ENCODE measurements around the gene CPNE6. TPM values are rescaled to one million over a fixed set of nuclear protein-coding genes. Genes with fewer than 3 reads are reported as not detected.
"Not testable (repeated sequence)": the region's sequence is repeated elsewhere in the genome, so short reads cannot be mapped to it uniquely, and the experiment has no call there.

CPNE6 gene
- total RNA-seq, 2 donors from 2014 or later, result not detected

DNA sequence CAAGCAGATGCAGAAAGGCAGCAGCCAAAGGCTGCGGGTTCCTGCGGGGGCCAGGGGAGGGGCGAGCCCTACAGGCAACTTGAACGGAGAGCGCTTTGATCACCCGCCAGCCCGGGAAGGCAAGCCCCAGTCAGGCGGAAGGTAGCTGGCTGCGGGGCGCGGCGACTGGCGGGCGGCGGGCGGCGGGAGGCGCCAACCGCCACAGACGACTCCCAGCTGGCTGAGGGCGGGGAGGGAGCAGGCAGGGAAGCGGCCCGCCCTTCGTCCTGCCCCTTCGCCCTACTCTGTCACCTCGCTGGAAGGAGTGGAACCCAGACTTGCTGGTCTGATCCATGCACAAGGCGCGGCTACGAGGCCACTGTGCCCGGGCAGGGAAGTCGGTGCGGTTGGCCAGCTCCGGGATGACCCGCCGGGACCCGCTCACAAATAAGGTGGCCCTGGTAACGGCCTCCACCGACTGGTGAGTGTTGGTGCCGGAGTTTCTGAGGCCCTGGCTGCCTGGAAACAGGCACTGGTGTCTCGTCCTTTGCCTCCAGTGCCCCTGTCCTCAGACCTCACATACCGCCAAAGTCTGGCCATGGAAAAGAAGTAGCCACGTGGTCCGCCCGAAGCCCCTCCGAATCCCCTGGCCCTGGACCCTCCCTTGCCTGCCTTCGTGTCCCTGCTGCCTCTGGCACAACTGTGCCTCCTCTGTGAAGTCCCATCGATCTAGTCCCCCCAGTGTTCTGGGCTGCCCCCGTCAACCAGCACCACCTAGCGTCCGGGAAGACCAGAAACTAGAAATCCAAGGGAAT, 35.0 kb upstream of the CPNE6 start:
- intact Hi-C loops (cut with DNase I), result no loop called here
- 0 to 1% methylated on average over 15 to 35 of the region's 50 CpGs for WGBS, 2 donors
- Histone ChIP-seq H3K27me3 (no peaks in the 10 kb centered on the region), H3K36me3 (replicated peaks in 1 of 2; ENCODE audit: insufficient read depth in 1 of 2, low read depth in 2 of 2) (no peaks in the 10 kb centered on the region), H3K27ac (peak overlapping the region; percentile 92 to 97 (median 94)), H3K9me3 (no peaks in the 10 kb centered on the region), H3K4me3 (peak overlapping the region; percentile 2 to 48), H3K4me1 (peaks cover 24% of the 10 kb centered on the region)
- ATAC-seq, result peak; percentile 91
- TF ChIP-seq POLR2A (IDR thresholded peaks at IDR 0.05), result peak; percentile 42 to 86 (median 76)
- TF ChIP-seq, protein P1, sequence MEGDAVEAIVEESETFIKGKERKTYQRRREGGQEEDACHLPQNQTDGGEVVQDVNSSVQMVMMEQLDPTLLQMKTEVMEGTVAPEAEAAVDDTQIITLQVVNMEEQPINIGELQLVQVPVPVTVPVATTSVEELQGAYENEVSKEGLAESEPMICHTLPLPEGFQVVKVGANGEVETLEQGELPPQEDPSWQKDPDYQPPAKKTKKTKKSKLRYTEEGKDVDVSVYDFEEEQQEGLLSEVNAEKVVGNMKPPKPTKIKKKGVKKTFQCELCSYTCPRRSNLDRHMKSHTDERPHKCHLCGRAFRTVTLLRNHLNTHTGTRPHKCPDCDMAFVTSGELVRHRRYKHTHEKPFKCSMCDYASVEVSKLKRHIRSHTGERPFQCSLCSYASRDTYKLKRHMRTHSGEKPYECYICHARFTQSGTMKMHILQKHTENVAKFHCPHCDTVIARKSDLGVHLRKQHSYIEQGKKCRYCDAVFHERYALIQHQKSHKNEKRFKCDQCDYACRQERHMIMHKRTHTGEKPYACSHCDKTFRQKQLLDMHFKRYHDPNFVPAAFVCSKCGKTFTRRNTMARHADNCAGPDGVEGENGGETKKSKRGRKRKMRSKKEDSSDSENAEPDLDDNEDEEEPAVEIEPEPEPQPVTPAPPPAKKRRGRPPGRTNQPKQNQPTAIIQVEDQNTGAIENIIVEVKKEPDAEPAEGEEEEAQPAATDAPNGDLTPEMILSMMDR (IDR thresholded peaks at IDR 0.05), result peak; percentile 59 to 91 (median 83)
- peak; percentile 87 to 94 (median 91) for DNase-seq

GRCh38 chr14:24036963-24037657, 34.3 kb upstream of the CPNE6 start:
- H3K9me3 ChIP-seq; H3K27me3 ChIP-seq; H3K36me3 ChIP-seq (replicated peaks in 1 of 2; ENCODE audit: insufficient read depth in 1 of 2, low read depth in 2 of 2); intact Hi-C loops (cut with DNase I); DNase-seq; ATAC-seq: not testable (repeated sequence)
- WGBS, 2 donors, result 27 to 35% methylated on average over 10 of the region's 10 CpGs
- Histone ChIP-seq H3K4me1 (peaks cover 24% of the 10 kb centered on the region), H3K27ac (peak overlapping the region; percentile 92 to 97 (median 94)), H3K4me3 (peak overlapping the region; percentile 2 to 48)

DNA sequence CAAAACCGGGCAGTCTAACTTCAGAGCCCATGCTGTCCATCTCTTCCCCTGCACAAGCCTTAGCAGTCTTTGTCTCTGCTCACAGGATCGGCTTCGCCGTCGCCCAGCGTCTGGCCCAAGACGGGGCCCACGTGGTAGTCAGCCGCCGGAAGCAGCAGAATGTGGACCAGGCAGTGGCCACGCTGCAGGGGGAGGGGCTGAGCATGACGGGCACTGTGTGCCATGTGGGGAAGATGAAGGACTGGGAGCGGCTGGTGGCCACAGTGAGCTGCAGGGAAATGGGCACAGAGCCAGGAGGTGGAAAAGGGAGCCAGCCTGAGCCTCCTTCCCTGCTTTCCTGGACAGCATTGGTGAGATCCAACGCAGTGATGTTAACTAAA, 33.7 kb upstream of the CPNE6 start:
- Histone ChIP-seq H3K27ac (peak overlapping the region in 2 of 4 donors; percentile 92 to 93), H3K4me3 (no peak overlapping the region), H3K4me1 (peaks cover 27% of the 10 kb centered on the region), H3K9me3 (no peaks in the 10 kb centered on the region), H3K36me3 (replicated peaks in 1 of 2; ENCODE audit: insufficient read depth in 1 of 2, low read depth in 2 of 2) (no peaks in the 10 kb centered on the region), H3K27me3 (no peaks in the 10 kb centered on the region)
- TF ChIP-seq, protein P1 (IDR thresholded peaks at IDR 0.05), result no peak
- TF ChIP-seq POLR2A (IDR thresholded peaks at IDR 0.05), result no peak
- DNase-seq (peak; percentile 52 to 84 (median 62)), ATAC-seq (no peak)
- WGBS, 2 donors, result 37 to 69% methylated on average over 14 of the region's 14 CpGs
- intact Hi-C loops (cut with DNase I), result no loop called here

DNA sequence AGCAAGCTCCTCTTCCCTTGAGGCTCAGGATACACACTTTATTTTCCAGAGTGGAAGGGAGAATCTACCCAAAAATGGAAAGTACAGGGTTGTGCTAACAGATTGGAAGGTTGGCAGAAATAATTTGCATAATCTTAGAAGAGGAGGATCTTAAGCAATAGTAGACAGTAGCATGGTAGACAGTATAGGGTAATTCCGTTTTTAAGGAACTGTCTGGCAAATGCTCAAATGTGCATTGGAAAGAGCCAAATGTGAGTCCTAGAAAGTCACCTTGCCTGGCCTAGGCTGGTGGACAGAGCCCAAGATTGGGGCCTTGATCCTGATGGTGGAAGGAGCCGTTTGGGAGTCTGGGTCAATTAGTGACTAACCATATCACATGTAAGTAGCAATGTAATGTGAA, 32.7 kb upstream of the CPNE6 start:
- DNase-seq, result no peak
- Histone ChIP-seq H3K36me3 (replicated peaks in 1 of 2; ENCODE audit: insufficient read depth in 1 of 2, low read depth in 2 of 2) (no peaks in the 10 kb centered on the region), H3K9me3 (no peaks in the 10 kb centered on the region), H3K27me3 (no peaks in the 10 kb centered on the region), H3K27ac (no peak overlapping the region), H3K4me3 (no peak overlapping the region), H3K4me1 (peaks cover 32% of the 10 kb centered on the region)
- ATAC-seq, result no peak
- 68 to 87% methylated on average over 2 of the region's 2 CpGs for whole genome bisulfite sequencing, 2 donors
- intact Hi-C loops (cut with DNase I), result no loop called here
- TF ChIP-seq, protein P1 (IDR thresholded peaks at IDR 0.05), result no peak
- TF ChIP-seq POLR2A (IDR thresholded peaks at IDR 0.05), result no peak

DNA sequence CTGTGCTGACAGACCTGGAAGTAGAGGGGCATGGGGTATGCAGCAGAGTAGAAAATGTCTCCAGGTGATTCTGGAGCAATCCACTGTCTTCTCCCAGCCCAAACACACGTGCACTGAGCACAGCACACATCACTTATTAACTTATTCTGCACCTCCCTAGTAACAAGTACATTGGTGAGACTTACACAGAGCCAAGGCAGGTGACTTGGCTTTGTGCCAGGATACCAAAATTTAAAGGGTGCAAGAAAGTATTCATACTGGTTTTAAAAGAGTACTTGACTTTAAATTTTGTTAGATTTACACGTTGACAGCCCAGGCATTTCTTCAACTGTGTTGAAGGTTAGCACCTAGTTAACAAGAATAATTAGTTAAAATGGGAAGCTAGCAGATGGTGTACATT, 30.7 kb upstream of the CPNE6 start:
- Histone ChIP-seq H3K4me3 (no peak overlapping the region), H3K4me1 (peaks cover 30% of the 10 kb centered on the region), H3K36me3 (replicated peaks in 1 of 2; ENCODE audit: insufficient read depth in 1 of 2, low read depth in 2 of 2) (no peaks in the 10 kb centered on the region), H3K27me3 (no peaks in the 10 kb centered on the region), H3K9me3 (no peaks in the 10 kb centered on the region), H3K27ac (no peak overlapping the region)
- DNase-seq (no peak), ATAC-seq (no peak)
- intact Hi-C loops (cut with DNase I), result no loop called here
- 30 to 34% methylated on average over 2 of the region's 2 CpGs for WGBS, 2 donors
- TF ChIP-seq, protein P1 (IDR thresholded peaks at IDR 0.05), result no peak
- TF ChIP-seq POLR2A (IDR thresholded peaks at IDR 0.05), result no peak
